Right hindlimb (tissue), 1 donor: ENCODE data around the gene CD59.
"Not testable (repeated sequence)": the region's sequence is repeated elsewhere in the genome, so short reads cannot be mapped to it uniquely, and the experiment has no call there.

ENCODE experiments used
- DNase-seq: peaks from one replicate; pipeline ENCODE4 v3.0.0-alpha.2; 2018

The CD59 gene

GRCh38 chr11:33742249-33742851, 6.1 kb upstream of the CD59 start:
- DNase-seq = no peak

GRCh38 chr11:33741806-33742205, 5.6 kb upstream of the CD59 start:
- no peak for DNase-seq

- no peak for DNase-seq
Measured at GRCh38 chr11:33737362-33737821, 1.2 kb upstream of the CD59 start.

- DNase-seq = no peak
Measured at GRCh38 chr11:33735271-33736147, 714 bp downstream of the CD59 start.

GRCh38 chr11:33734441-33735270, 1.6 kb downstream of the CD59 start:
- DNase-seq = peak; percentile 82

GRCh38 chr11:33733980-33734379, 2.2 kb downstream of the CD59 start:
- no peak for DNase-seq

- DNase-seq = no peak
Measured at GRCh38 chr11:33731723-33732531, 4.3 kb downstream of the CD59 start.

- DNase-seq = no peak
Measured at GRCh38 chr11:33730716-33731115, 5.5 kb downstream of the CD59 start.

- not testable (repeated sequence) for DNase-seq
Measured at GRCh38 chr11:33729072-33729664, 7.1 kb downstream of the CD59 start.

GRCh38 chr11:33727539-33727938, 8.7 kb downstream of the CD59 start:
- DNase-seq = not testable (repeated sequence)

GRCh38 chr11:33725496-33725895, 10.7 kb downstream of the CD59 start:
- no peak for DNase-seq

- DNase-seq = no peak
Measured at GRCh38 chr11:33724644-33725035, 11.6 kb downstream of the CD59 start.

GRCh38 chr11:33723238-33723881, 12.9 kb downstream of the CD59 start:
- DNase-seq = no peak

- DNase-seq = no peak
Measured at GRCh38 chr11:33722590-33723234, 13.5 kb downstream of the CD59 start.

- no peak for DNase-seq
Measured at GRCh38 chr11:33721984-33722383, 14.2 kb downstream of the CD59 start.

GRCh38 chr11:33721426-33721825, 14.8 kb downstream of the CD59 start:
- peak; percentile 51 for DNase-seq

GRCh38 chr11:33719587-33719986, 16.6 kb downstream of the CD59 start:
- DNase-seq = no peak

- no peak for DNase-seq
Measured at GRCh38 chr11:33718440-33718839, 17.8 kb downstream of the CD59 start.

- no peak for DNase-seq
Measured at GRCh38 chr11:33716243-33716642, 20.0 kb downstream of the CD59 start.

GRCh38 chr11:33713856-33714398, 22.3 kb downstream of the CD59 start:
- DNase-seq = no peak
